ENCODE results near the gene EID2B. TPM values are rescaled to one million over a fixed set of nuclear protein-coding genes. Genes with fewer than 3 reads are reported as not detected.

Gene EID2B
- total and polyA plus RNA-seq, 10 of the 15 experiments (the other 5 are each of a cell fraction or from before 2014, with no cell fraction given) = 2.9 to 10.1 (median 5.0) TPM

- H3K79me2 ChIP-seq (ENCODE audit: control insufficient read depth, insufficient read depth, low read length) = peaks cover 13% of the 10 kb centered on the region
- ChIA-PET CTCF (interaction anchor here (0.6 to 5.0 kb wide), 22 partner anchors 9 to 633 kb away, joined by 3 to 63 read pairs (median 6); partner anchors contain the start of genes DLL3, MED29, NFKBIB and PAF1), RAD21 (ENCODE audit: unreplicated experiment) (interaction anchor here (0.9 to 2.3 kb wide), 11 partner anchors 30 to 413 kb away, joined by 3 to 14 read pairs (median 4); partner anchors contain the start of genes DLL3, MED29, PAF1 and PLEKHG2), POLR2A (interaction anchor here (0.6 kb wide), 1 partner anchor 52 kb away, joined by 3 read pairs; the partner anchor contains the start of gene TIMM50), SMC1A (ENCODE audit: uncharacterized antibody, unreplicated experiment) (interaction anchor here (0.6 to 3.4 kb wide), 16 partner anchors 10 to 556 kb away, joined by 3 to 26 read pairs (median 4); partner anchors contain the start of genes DLL3, GMFG and RPS16)
- no peaks in the 10 kb centered on the region for H4K20me1 ChIP-seq (ENCODE audit: control insufficient read depth, insufficient read depth)
- DNase-seq (ENCODE audit: low read depth, low spot score) (no peak), ATAC-seq (peak; percentile 18), FAIRE-seq (no peak)
- TF ChIP-seq ZNF24 (IDR thresholded peaks at IDR 0.05) = no peak
- TF ChIP-seq HCFC1 (IDR thresholded peaks at IDR 0.05; ENCODE audit: low read length) = 0 out of 2 replicates have a peak, but pooled peaks have one; percentile 2
- H3K4me3 ChIP-seq = no peak overlapping the region
- peaks cover 1% of the 10 kb centered on the region; the same call in 1 of the 2 replicates for H3K4me1 ChIP-seq (ENCODE audit: control insufficient read depth, insufficient read depth, low read length)
- no peaks in the 10 kb centered on the region for H3K36me3 ChIP-seq (ENCODE audit: control insufficient read depth in 2 of 2, insufficient read depth in 2 of 2, low read length in 1 of 2)
- H3K4me2 ChIP-seq (ENCODE audit: control insufficient read depth, insufficient read depth) = peak overlapping the region; percentile 38; the same call in 1 of the 2 replicates
- WGBS (ENCODE audit: insufficient coverage, insufficient replicate concordance, low lambda C conversion rate, missing lambda C conversion rate) = 19% methylated on average over 10 of the region's 12 CpGs
- no peaks in the 10 kb centered on the region for H3K27me3 ChIP-seq (replicated peaks in 1 of 2; ENCODE audit: control insufficient read depth in 2 of 2, insufficient read depth in 2 of 2, low read length in 1 of 2)
- no TSS peak for BruUV-seq (replicated peaks)
- no peak overlapping the region for H3K27ac ChIP-seq (ENCODE audit: control insufficient read depth, insufficient read depth)
- H3K9ac ChIP-seq (ENCODE audit: control insufficient read depth, insufficient read depth, low read length) = no peak overlapping the region
- H2AFZ ChIP-seq (ENCODE audit: control insufficient read depth, low read depth, low read length) = peak overlapping the region; percentile 97
- no peaks in the 10 kb centered on the region for H3K9me3 ChIP-seq (replicated peaks; ENCODE audit: control insufficient read depth, insufficient read depth, low read length)
- intact Hi-C loops (cut with micrococcal nuclease; ENCODE audit: unreplicated experiment) (loop anchor here (2.0 to 10.0 kb wide), 4 partner anchors 92 to 408 kb away; partner anchors contain the start of genes PAK4, PLEKHG2 and SAMD4B), in situ Hi-C loops (cut with MboI) (loop anchor here (5.0 kb wide), 3 partner anchors 56 to 411 kb away; no protein-coding TSS in a partner anchor)
Observed at GRCh38 chr19:39533003-39533512, 406 bp upstream of the EID2B start.

GRCh38 chr19:39531834-39532232 is 819 bp downstream of the EID2B start:
- H3K4me2 ChIP-seq (ENCODE audit: control insufficient read depth, insufficient read depth) = peak overlapping the region; percentile 56
- H4K20me1 ChIP-seq (ENCODE audit: control insufficient read depth, insufficient read depth) = no peaks in the 10 kb centered on the region
- in situ Hi-C loops (cut with MboI) (loop anchor here (5.0 kb wide), 3 partner anchors 55 to 410 kb away; no protein-coding TSS in a partner anchor), intact Hi-C loops (cut with micrococcal nuclease; ENCODE audit: unreplicated experiment) (loop anchor here (1.0 to 10.0 kb wide), 5 partner anchors 58 to 407 kb away; partner anchors contain the start of genes PAK4, PLEKHG2 and SAMD4B)
- peaks cover 13% of the 10 kb centered on the region for H3K79me2 ChIP-seq (ENCODE audit: control insufficient read depth, insufficient read depth, low read length)
- CTCF ChIA-PET = interaction anchor here (0.8 to 5.0 kb wide), 12 partner anchors 29 to 410 kb away, joined by 3 to 63 read pairs (median 7); partner anchors contain the start of genes DLL3 and PLEKHG2
- TF ChIP-seq CHD1 (IDR thresholded peaks at IDR 0.05; ENCODE audit: low read depth, low read length) (no peak), SREBF1 (IDR thresholded peaks at IDR 0.05; ENCODE audit: low read length) (no peak), STAT3 (IDR thresholded peaks at IDR 0.05; ENCODE audit: low read depth, low read length) (no peak), ATF2 (IDR thresholded peaks at IDR 0.05; ENCODE audit: low read length) (no peak)
- no peaks in the 10 kb centered on the region for H3K36me3 ChIP-seq (ENCODE audit: control insufficient read depth in 2 of 2, insufficient read depth in 2 of 2, low read length in 1 of 2)
- H3K27ac ChIP-seq (ENCODE audit: control insufficient read depth, insufficient read depth) = no peak overlapping the region
- peak overlapping the region; percentile 97 for H2AFZ ChIP-seq (ENCODE audit: control insufficient read depth, low read depth, low read length)
- SMC1A ChIA-PET (ENCODE audit: uncharacterized antibody, unreplicated experiment) = interaction anchor here (0.7 to 3.4 kb wide), 12 partner anchors 14 to 196 kb away, joined by 3 to 26 read pairs (median 4); partner anchors contain the start of genes DLL3, GMFG and RPS16
- ATAC-seq (no peak), FAIRE-seq (peak; percentile 18), DNase-seq (ENCODE audit: low read depth, low spot score) (no peak)
- no TSS peak for BruUV-seq (replicated peaks)
- RAD21 ChIA-PET (ENCODE audit: unreplicated experiment) = interaction anchor here (0.8 to 1.5 kb wide), 6 partner anchors 34 to 120 kb away, joined by 3 to 14 read pairs (median 4); partner anchors contain the start of genes DLL3, PLEKHG2 and RPS16
- 36% methylated on average over 14 of the region's 14 CpGs for WGBS (ENCODE audit: insufficient coverage, insufficient replicate concordance, low lambda C conversion rate, missing lambda C conversion rate)
- no peaks in the 10 kb centered on the region for H3K27me3 ChIP-seq (replicated peaks in 1 of 2; ENCODE audit: control insufficient read depth in 2 of 2, insufficient read depth in 2 of 2, low read length in 1 of 2)
- POLR2A ChIA-PET = no interaction called here
- peak overlapping the region; percentile 76 for H3K9ac ChIP-seq (ENCODE audit: control insufficient read depth, insufficient read depth, low read length)
- no peaks in the 10 kb centered on the region for H3K4me1 ChIP-seq (ENCODE audit: control insufficient read depth, insufficient read depth, low read length)
- H3K4me3 ChIP-seq = peak overlapping the region; percentile 98
- no peaks in the 10 kb centered on the region for H3K9me3 ChIP-seq (replicated peaks; ENCODE audit: control insufficient read depth, insufficient read depth, low read length)
